ENCODE results near the gene ZNF724.

The ZNF724 gene

DNA sequence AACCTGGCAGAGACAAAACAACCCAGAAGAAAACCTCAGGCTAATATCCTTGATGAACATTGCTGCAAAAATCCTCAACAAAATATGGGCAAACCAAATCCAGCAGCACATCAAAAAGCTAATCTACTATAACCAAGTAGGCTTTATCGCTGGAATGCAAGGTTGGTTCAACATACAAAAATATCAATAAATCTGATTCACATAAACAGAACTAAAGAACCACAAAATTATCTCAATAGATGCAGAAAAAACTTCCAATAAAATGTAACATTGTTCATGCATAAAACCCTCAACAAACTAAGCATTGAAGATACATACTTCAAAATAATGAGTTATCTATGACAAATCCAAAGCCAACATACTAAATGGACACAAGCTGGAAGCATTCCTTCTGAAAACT is 8.8 kb downstream of the ZNF724 start:
- DNase-seq (ENCODE audit: low spot score), result no peak

DNA sequence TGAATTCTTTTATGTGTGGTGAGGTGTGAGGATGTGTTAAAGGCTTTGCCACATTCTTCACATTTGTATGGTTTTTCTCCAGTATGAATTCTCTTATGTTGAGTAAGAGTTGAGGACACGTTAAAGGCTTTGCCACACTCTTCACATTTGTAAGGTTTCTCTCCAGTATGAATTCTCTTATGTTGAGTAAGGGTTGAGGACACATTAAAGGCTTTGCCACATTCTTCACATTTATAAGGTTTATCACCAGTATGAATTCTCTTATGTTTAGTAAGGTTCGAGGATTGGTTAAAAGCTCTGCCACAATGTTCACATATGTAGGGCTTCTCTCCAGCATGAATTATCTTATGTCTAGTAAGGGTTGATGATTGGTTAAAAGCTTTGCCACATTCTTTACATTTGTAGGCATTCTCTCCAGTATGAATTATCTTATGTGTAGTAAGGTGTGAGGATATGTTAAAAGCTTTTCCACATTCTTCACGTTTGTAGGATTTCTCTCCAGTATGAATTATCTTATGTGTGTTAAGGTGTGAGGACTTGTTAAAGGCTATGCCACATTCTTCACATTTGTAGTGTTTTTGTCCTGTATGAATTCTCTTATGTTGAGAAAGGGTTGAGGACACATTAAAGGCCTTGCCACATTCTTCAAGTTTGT is 27.1 kb downstream of the ZNF724 start:
- no peak for DNase-seq (ENCODE audit: low spot score)

DNA sequence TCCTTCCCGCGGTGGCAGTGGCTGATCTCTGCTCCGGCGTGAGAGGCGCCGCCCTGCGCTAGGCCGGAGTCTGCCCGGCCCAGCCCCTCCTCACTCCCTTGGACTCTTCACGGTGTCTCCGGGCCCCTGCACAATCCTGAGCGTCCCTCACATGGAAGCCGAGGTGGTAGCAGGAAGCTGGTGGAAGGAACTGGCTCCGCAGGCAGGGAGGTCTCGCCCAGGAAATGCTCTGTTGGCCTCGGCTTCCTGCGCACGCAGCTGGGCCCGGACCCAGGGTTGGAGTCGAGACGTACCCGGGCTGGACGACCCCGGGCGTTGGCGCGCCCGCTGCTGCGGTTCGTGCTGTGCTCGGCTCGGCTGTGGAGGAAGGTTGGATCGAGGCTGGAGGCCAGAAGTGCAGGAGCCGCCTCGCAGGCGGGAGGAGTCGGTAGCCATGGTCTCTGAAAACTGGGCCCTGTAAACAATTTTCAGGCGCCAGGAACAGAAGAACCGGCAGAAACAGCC is 46.3 kb downstream of the ZNF724 start:
- no peak for DNase-seq (ENCODE audit: low spot score)

DNA sequence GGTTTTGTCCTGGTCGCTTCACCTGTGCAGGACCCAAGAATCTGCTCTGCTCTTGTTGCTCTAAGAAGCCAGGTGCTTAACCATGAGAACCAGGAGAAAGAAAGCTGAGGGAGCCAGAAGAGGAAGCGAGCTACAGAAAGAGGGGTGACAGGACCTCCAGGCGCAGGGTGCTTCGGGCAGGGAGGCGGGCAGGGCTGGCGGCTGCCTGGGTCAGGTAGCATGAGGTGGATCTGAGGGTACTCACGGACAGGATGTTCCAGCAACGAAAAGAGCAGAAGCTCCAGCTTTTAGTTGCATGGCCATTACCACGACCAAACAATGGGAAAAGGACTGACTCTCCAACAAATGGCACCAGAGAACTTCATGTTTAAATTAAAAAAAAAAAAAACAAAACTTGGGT is 59.9 kb downstream of the ZNF724 start:
- no peak for DNase-seq (ENCODE audit: low spot score)

DNA sequence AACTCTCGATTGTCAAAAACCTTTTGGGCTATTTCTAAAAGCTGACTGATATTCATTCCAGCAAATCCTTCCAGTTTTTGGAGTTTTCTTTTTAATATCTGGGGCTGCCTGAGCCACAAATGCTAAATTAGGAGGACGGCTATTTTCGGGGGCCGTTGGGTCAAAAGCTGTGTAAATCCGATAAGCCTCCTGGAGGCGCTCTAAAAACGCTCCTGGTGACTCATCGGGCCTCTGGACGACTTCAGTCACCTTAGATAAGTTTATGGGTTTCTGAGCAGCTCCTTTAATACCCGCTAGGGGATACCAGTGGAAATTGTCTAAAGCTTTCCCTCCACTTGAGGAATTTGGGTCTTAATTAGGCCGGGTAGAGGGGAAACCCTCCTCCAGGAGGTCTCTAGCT is 66.9 kb downstream of the ZNF724 start:
- no peak for DNase-seq (ENCODE audit: low spot score)
